ENCODE measurements around the gene BTLA.

DNA sequence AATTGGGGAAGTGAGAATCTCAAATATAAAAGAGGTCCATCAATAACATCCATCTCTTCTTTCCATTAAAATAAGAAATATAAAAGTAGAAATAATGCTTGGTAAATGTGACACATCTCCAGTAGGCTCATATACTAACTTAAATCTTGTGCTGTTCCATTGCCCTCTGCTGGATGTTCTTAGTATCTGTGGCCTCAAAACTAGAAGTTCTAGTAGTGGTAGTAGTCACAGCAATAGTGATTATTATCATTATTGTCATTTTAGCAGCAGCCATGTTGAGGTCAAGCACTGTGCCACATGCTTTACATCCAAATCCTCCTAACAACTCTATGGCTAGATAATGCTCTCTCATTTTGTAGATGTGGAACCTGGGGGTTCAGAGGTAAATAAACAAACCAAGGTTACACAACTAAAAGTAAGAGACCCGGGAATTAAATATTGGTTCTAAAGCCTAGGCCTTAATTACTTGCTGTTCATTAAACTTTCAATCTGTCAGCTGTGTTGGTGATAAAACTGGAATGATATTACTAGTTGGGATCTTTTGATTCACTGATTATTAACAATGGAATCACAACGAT is 20.2 kb upstream of the BTLA start:
- TF ChIP-seq, protein P1, sequence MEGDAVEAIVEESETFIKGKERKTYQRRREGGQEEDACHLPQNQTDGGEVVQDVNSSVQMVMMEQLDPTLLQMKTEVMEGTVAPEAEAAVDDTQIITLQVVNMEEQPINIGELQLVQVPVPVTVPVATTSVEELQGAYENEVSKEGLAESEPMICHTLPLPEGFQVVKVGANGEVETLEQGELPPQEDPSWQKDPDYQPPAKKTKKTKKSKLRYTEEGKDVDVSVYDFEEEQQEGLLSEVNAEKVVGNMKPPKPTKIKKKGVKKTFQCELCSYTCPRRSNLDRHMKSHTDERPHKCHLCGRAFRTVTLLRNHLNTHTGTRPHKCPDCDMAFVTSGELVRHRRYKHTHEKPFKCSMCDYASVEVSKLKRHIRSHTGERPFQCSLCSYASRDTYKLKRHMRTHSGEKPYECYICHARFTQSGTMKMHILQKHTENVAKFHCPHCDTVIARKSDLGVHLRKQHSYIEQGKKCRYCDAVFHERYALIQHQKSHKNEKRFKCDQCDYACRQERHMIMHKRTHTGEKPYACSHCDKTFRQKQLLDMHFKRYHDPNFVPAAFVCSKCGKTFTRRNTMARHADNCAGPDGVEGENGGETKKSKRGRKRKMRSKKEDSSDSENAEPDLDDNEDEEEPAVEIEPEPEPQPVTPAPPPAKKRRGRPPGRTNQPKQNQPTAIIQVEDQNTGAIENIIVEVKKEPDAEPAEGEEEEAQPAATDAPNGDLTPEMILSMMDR (IDR thresholded peaks at IDR 0.05) = peak; percentile 77
- no peak for TF ChIP-seq ZFX (IDR thresholded peaks at IDR 0.05; ENCODE audit: borderline replicate concordance)
